ENCODE results near the gene RASSF7.

The RASSF7 gene

DNA sequence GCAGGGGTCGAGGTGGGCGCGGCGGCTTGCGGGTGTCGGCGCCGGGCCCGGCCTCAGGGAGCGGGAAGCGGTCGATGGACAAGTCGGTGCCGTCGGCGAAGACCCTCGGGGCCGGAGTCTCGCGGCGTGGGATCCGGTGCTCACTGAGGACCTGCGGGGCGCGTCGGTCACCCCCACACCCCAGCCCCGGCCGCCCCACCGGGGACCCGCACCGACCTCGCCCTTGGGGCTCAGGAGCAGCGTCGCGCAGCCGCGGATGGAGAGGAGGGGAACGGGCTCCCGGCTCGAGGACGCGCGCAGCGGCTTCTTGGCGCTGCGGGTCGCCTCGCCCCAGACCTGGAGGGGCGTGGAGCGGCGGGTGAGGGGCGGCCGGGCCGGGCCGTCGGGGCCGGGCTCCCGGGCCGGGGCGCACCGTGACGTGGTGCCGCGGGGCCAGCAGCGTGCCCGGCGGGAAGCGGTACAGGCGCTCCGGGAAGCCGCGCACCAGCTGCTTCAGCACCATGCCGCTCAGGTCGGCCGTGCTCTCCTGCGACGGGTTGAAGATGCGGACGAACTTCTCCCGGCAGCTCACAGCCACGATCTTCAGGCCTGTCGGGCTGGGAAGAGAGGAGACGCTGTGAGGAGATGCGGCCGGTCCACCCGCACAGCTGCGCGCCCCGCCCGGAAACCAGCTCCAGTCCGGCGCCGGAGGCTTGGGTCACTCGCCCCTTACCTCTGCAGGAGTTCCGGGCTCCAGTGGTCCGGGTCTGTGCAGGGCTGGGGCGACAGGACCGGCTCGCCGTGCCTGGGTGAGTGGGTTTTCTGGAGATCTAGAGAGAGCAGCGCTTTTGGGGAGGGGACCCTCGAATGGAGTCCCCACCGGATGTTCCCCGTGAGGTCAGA is 4.7 kb upstream of the RASSF7 start:
- H2AFZ ChIP-seq (ENCODE audit: low read depth, low read length, severe bottlenecking): no peak overlapping the region
- H3K9me2 ChIP-seq (replicated peaks; ENCODE audit: insufficient read depth, low read length): no peaks in the 10 kb centered on the region
- no peak overlapping the region for H3K4me2 ChIP-seq (ENCODE audit: low read depth, low read length, poor library complexity, severe bottlenecking)
- no peak overlapping the region for H3K9ac ChIP-seq (ENCODE audit: low read length)
- TF ChIP-seq, protein P1, sequence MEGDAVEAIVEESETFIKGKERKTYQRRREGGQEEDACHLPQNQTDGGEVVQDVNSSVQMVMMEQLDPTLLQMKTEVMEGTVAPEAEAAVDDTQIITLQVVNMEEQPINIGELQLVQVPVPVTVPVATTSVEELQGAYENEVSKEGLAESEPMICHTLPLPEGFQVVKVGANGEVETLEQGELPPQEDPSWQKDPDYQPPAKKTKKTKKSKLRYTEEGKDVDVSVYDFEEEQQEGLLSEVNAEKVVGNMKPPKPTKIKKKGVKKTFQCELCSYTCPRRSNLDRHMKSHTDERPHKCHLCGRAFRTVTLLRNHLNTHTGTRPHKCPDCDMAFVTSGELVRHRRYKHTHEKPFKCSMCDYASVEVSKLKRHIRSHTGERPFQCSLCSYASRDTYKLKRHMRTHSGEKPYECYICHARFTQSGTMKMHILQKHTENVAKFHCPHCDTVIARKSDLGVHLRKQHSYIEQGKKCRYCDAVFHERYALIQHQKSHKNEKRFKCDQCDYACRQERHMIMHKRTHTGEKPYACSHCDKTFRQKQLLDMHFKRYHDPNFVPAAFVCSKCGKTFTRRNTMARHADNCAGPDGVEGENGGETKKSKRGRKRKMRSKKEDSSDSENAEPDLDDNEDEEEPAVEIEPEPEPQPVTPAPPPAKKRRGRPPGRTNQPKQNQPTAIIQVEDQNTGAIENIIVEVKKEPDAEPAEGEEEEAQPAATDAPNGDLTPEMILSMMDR (IDR thresholded peaks at IDR 0.05; ENCODE audit: insufficient read depth, low read length, poor library complexity, severe bottlenecking): no peak
- TF ChIP-seq EZH2phosphoT487 (conservative IDR thresholded peaks at IDR 0.05; ENCODE audit: low read length): no peak
- no peak overlapping the region for H3K27ac ChIP-seq (ENCODE audit: low read depth, low read length)
- H3K79me2 ChIP-seq (ENCODE audit: insufficient read depth, low read length): no peaks in the 10 kb centered on the region
- H3K27me3 ChIP-seq (ENCODE audit: low read length): no peaks in the 10 kb centered on the region
- H3K36me3 ChIP-seq (ENCODE audit: low read length): no peaks in the 10 kb centered on the region
- 0 out of 2 replicates have a peak, but pooled peaks cover 3% of the 10 kb centered on the region for H3F3A ChIP-seq (ENCODE audit: insufficient read depth)
- no peak overlapping the region for H3K4me3 ChIP-seq (ENCODE audit: insufficient read depth, low read length, poor library complexity, severe bottlenecking)
- no peaks in the 10 kb centered on the region for H4K20me1 ChIP-seq (ENCODE audit: low read depth, low read length)
- H3K9me3 ChIP-seq (ENCODE audit: insufficient read depth, low read length): no peaks in the 10 kb centered on the region

DNA sequence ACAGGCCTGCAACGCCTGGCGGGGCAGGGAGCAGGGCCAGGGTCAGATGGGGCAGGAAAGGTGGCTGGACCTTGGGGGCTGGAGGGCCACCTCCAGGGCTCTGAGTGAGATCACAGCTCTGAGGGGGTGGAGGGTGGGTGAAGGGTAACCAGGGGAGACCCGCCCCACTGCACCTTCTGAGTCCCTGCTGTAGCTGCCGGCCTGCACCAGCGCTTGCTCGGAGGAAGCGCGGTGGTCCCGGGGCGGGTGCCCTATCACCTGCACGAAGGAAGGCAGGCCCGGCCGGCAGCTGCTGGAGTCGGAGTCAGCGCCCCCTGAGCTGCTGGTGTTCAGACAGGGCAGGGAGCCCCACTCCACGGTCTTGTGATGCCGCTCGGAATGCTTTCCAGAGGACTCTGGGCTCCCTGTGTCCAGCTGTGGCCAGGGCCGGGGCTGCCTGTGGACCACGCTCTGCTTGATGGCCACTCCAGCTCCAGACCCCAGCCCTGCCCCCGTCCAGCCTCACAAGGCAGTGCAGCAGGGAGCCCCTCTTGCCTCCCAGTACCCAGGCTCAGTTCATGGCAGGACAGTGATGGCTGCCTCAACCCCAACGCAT is 4.0 kb upstream of the RASSF7 start:
- Histone ChIP-seq H3K27me3 (ENCODE audit: low read length) (no peaks in the 10 kb centered on the region), H3K9ac (ENCODE audit: low read length) (no peak overlapping the region), H3K9me3 (ENCODE audit: insufficient read depth, low read length) (no peaks in the 10 kb centered on the region), H3K4me3 (ENCODE audit: insufficient read depth, low read length, poor library complexity, severe bottlenecking) (no peak overlapping the region), H3K36me3 (ENCODE audit: low read length) (no peaks in the 10 kb centered on the region), H2AFZ (ENCODE audit: low read depth, low read length, severe bottlenecking) (no peak overlapping the region), H3K27ac (ENCODE audit: low read depth, low read length) (no peak overlapping the region), H3K9me2 (replicated peaks; ENCODE audit: insufficient read depth, low read length) (no peaks in the 10 kb centered on the region), H3F3A (ENCODE audit: insufficient read depth) (0 out of 2 replicates have a peak, but pooled peaks cover 3% of the 10 kb centered on the region), H4K20me1 (ENCODE audit: low read depth, low read length) (no peaks in the 10 kb centered on the region), H3K79me2 (ENCODE audit: insufficient read depth, low read length) (no peaks in the 10 kb centered on the region; the same call in 1 of the 2 replicates), H3K4me2 (ENCODE audit: low read depth, low read length, poor library complexity, severe bottlenecking) (no peak overlapping the region)
- no peak for TF ChIP-seq EZH2phosphoT487 (conservative IDR thresholded peaks at IDR 0.05; ENCODE audit: low read length)
- TF ChIP-seq, protein P1 (IDR thresholded peaks at IDR 0.05; ENCODE audit: insufficient read depth, low read length, poor library complexity, severe bottlenecking): no peak

DNA sequence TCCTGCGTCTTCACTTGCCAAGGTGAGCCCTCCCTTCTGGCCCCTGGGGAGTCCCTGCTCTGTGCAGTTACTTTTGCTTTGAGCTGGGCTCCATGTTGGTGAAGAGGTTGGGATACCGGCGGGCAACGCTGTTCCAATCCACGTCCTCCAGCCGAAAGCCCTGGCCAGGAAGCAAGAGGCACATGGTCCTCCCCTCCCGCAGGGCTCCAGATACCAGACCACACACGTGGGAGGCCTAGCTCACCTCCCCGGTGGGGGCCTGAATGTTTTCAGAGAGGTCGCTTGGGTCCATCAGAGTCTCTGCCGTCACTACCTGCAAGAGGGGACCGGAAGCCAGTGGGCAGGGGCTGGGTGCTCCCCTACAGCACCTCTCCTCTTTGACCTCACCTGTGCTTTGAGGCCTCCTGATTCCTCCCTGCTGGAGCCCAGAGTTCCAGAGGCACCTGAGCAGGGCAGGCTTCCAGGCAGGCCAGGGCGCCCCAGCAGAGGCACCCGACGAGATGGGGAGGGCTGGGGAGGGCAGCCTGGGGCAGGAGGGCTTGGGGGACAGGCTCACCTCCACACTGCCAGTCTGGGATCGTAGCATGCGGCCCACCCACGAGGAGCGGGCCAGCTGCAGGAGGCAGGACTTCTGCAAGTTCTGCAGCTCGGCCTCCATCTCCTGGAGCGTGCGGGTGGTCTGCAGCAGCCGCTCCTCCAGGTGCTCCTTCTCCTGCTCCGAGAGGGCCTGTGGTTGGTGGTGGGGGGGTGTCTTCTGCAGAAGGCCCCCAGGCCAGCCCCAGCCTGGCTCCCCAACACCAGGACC is 3.2 kb upstream of the RASSF7 start:
- H2AFZ ChIP-seq (ENCODE audit: low read depth, low read length, severe bottlenecking): no peak overlapping the region
- no peak overlapping the region for H3K4me2 ChIP-seq (ENCODE audit: low read depth, low read length, poor library complexity, severe bottlenecking)
- H3K27me3 ChIP-seq (ENCODE audit: low read length): no peaks in the 10 kb centered on the region
- H3K36me3 ChIP-seq (ENCODE audit: low read length): no peaks in the 10 kb centered on the region
- H3F3A ChIP-seq (ENCODE audit: insufficient read depth): 0 out of 2 replicates have a peak, but pooled peaks cover 3% of the 10 kb centered on the region
- H3K9me3 ChIP-seq (ENCODE audit: insufficient read depth, low read length): no peaks in the 10 kb centered on the region
- H3K27ac ChIP-seq (ENCODE audit: low read depth, low read length): no peak overlapping the region
- H3K79me2 ChIP-seq (ENCODE audit: insufficient read depth, low read length): no peaks in the 10 kb centered on the region; the same call in 1 of the 2 replicates
- H3K4me3 ChIP-seq (ENCODE audit: insufficient read depth, low read length, poor library complexity, severe bottlenecking): no peak overlapping the region
- no peaks in the 10 kb centered on the region for H3K9me2 ChIP-seq (replicated peaks; ENCODE audit: insufficient read depth, low read length)
- TF ChIP-seq, protein P1 (IDR thresholded peaks at IDR 0.05; ENCODE audit: insufficient read depth, low read length, poor library complexity, severe bottlenecking): no peak
- no peak for TF ChIP-seq EZH2phosphoT487 (conservative IDR thresholded peaks at IDR 0.05; ENCODE audit: low read length)
- H3K9ac ChIP-seq (ENCODE audit: low read length): no peak overlapping the region
- H4K20me1 ChIP-seq (ENCODE audit: low read depth, low read length): no peaks in the 10 kb centered on the region
